Measurements from ENCODE around the gene RBPJL. TPM values are rescaled to one million over a fixed set of nuclear protein-coding genes. Genes with fewer than 3 reads are reported as not detected.

The RBPJL gene
- total and polyA plus RNA-seq, 2 experiments from 2014 or later = not detected

DNA sequence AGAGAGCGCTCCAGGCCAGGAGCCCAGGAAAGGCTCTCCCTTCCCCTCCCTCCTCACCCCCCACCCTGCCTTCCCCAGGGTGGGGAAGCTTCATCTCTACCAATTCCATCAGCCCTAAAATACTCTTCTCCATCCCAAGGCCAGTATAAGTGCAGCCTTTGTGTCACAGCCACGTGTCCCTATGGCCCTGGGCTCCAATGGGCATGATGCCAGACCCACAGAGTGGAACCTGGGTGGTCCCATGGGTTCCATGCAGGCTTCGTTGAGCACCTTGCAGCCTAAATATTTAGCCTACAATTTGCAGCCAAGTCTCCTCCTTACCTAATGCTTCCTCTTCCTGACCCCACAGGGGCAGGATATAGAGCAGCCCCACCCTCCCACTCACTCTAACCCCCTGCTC lies 2.4 kb downstream of the RBPJL start:
- H3K27ac ChIP-seq = no peak overlapping the region
- H3K9me2 ChIP-seq (replicated peaks; ENCODE audit: insufficient read depth) = no peaks in the 10 kb centered on the region
- no peak for TF ChIP-seq EZH2phosphoT487 (IDR thresholded peaks at IDR 0.05; ENCODE audit: low read depth, severe bottlenecking, unreplicated experiment)
- no peak for TF ChIP-seq EZH2 (IDR thresholded peaks at IDR 0.05; ENCODE audit: borderline replicate concordance)
- TF ChIP-seq, protein P1, sequence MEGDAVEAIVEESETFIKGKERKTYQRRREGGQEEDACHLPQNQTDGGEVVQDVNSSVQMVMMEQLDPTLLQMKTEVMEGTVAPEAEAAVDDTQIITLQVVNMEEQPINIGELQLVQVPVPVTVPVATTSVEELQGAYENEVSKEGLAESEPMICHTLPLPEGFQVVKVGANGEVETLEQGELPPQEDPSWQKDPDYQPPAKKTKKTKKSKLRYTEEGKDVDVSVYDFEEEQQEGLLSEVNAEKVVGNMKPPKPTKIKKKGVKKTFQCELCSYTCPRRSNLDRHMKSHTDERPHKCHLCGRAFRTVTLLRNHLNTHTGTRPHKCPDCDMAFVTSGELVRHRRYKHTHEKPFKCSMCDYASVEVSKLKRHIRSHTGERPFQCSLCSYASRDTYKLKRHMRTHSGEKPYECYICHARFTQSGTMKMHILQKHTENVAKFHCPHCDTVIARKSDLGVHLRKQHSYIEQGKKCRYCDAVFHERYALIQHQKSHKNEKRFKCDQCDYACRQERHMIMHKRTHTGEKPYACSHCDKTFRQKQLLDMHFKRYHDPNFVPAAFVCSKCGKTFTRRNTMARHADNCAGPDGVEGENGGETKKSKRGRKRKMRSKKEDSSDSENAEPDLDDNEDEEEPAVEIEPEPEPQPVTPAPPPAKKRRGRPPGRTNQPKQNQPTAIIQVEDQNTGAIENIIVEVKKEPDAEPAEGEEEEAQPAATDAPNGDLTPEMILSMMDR (IDR thresholded peaks at IDR 0.05; ENCODE audit: poor library complexity) = no peak
- no peak overlapping the region for H3K4me2 ChIP-seq
- no peaks in the 10 kb centered on the region for H4K20me1 ChIP-seq (ENCODE audit: insufficient read depth, poor library complexity, severe bottlenecking)
- no peak for DNase-seq (ENCODE audit: low spot score)
- H3K9me3 ChIP-seq (ENCODE audit: low read depth) = no peaks in the 10 kb centered on the region
- no peaks in the 10 kb centered on the region for H3K79me2 ChIP-seq
- H2AFZ ChIP-seq = no peak overlapping the region
- no peak overlapping the region for H3K4me3 ChIP-seq
- 50% methylated on average over 3 of the region's 3 CpGs for WGBS (ENCODE audit: low lambda C conversion rate, missing lambda C conversion rate)
- H3K4me1 ChIP-seq (ENCODE audit: insufficient read depth) = no peaks in the 10 kb centered on the region
- H3K36me3 ChIP-seq (replicated peaks; ENCODE audit: insufficient read depth, low read depth) = no peaks in the 10 kb centered on the region
- H3K27me3 ChIP-seq = no peaks in the 10 kb centered on the region

DNA sequence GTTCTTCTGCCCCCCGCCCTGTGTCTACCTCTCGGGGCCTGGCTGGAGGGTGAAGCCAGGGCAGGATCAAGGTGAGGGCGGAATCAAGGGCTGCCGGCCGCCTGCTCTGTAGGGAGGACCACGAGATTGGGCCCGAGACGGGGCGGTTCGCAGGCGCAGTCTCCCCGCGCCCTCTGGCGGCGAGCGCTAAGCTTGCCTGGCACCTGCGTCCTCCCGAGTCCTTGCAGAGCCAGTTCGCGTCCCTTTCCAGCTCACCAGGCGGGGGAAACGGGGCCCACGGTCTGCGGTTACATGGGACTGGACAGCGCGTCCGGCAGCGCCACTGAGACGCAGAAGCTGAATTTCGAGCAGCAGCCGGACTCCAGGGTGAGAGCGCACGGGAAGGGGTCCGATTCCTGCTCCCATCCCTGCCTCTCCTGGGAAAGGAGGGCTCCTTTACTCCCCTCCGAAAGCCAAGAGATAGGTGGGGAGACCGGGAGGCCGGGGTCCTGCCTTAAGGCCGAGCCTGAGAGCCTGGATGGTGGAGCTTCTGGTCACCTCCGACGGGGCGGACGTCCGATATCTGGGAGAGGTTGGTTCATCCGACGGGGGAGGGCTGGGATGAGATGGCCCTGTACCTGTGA lies 5.1 kb downstream of the RBPJL start:
- TF ChIP-seq EZH2 (IDR thresholded peaks at IDR 0.05; ENCODE audit: borderline replicate concordance) = no peak
- no peak for TF ChIP-seq EZH2phosphoT487 (IDR thresholded peaks at IDR 0.05; ENCODE audit: low read depth, severe bottlenecking, unreplicated experiment)
- TF ChIP-seq, protein P1 (IDR thresholded peaks at IDR 0.05; ENCODE audit: poor library complexity) = peak; percentile 78
- Histone ChIP-seq H3K79me2 (no peaks in the 10 kb centered on the region), H3K4me3 (no peak overlapping the region), H3K9me2 (replicated peaks; ENCODE audit: insufficient read depth) (no peaks in the 10 kb centered on the region), H3K4me1 (ENCODE audit: insufficient read depth) (no peaks in the 10 kb centered on the region), H4K20me1 (ENCODE audit: insufficient read depth, poor library complexity, severe bottlenecking) (no peaks in the 10 kb centered on the region), H3K27ac (no peak overlapping the region), H3K36me3 (replicated peaks; ENCODE audit: insufficient read depth, low read depth) (no peaks in the 10 kb centered on the region), H3K9me3 (ENCODE audit: low read depth) (no peaks in the 10 kb centered on the region), H2AFZ (no peak overlapping the region), H3K27me3 (no peaks in the 10 kb centered on the region), H3K4me2 (peak overlapping the region; percentile 54)
- WGBS (ENCODE audit: low lambda C conversion rate, missing lambda C conversion rate) = 22% methylated on average over 37 of the region's 45 CpGs
- DNase-seq (ENCODE audit: low spot score) = peak; percentile 80

DNA sequence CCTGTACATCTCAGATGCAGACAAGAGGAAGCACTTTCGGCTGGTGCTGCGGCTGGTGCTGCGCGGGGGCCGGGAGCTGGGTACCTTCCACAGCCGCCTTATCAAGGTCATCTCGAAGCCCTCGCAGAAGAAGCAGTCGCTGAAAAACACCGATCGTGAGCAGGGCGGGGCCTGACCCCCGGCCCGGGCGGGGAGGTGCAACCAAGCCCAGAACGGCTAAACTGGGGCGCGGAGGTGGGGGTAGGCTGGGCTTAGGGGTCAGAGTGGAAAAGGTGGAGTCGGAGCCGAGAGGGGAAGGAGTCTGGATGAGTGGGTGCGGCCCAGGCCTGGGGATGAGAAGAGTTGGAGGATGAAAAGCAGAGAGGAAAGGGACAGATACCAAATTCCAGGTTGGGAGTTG lies 5.6 kb downstream of the RBPJL start:
- H3K27ac ChIP-seq = no peak overlapping the region
- H3K4me3 ChIP-seq = no peak overlapping the region
- H4K20me1 ChIP-seq (ENCODE audit: insufficient read depth, poor library complexity, severe bottlenecking) = no peaks in the 10 kb centered on the region
- TF ChIP-seq EZH2 (IDR thresholded peaks at IDR 0.05; ENCODE audit: borderline replicate concordance) (no peak), EZH2phosphoT487 (IDR thresholded peaks at IDR 0.05; ENCODE audit: low read depth, severe bottlenecking, unreplicated experiment) (no peak)
- TF ChIP-seq, protein P1 (IDR thresholded peaks at IDR 0.05; ENCODE audit: poor library complexity) = no peak
- DNase-seq (ENCODE audit: low spot score) = no peak
- no peaks in the 10 kb centered on the region for H3K79me2 ChIP-seq
- no peaks in the 10 kb centered on the region for H3K4me1 ChIP-seq (ENCODE audit: insufficient read depth)
- H3K4me2 ChIP-seq = no peak overlapping the region
- WGBS (ENCODE audit: low lambda C conversion rate, missing lambda C conversion rate) = 84% methylated on average over 21 of the region's 21 CpGs
- H2AFZ ChIP-seq = no peak overlapping the region
- H3K27me3 ChIP-seq = no peaks in the 10 kb centered on the region
- H3K9me3 ChIP-seq (ENCODE audit: low read depth) = no peaks in the 10 kb centered on the region
- H3K9me2 ChIP-seq (replicated peaks; ENCODE audit: insufficient read depth) = no peaks in the 10 kb centered on the region
- no peaks in the 10 kb centered on the region for H3K36me3 ChIP-seq (replicated peaks; ENCODE audit: insufficient read depth, low read depth)
